GM19395 (cell line): ENCODE results near the gene CDH15.
"Not testable (repeated sequence)": the region's sequence is repeated elsewhere in the genome, so short reads cannot be mapped to it uniquely, and the experiment has no call there.

Source experiments
- ATAC-seq: cut with Tn5 transposase; IDR thresholded peaks from one replicate; pipeline ENCODE4 v1.9.1; 2021; ENCODE audit warnings: mild to moderate bottlenecking, moderate library complexity; ENCODE audit not compliant: unreplicated experiment

The CDH15 gene

DNA sequence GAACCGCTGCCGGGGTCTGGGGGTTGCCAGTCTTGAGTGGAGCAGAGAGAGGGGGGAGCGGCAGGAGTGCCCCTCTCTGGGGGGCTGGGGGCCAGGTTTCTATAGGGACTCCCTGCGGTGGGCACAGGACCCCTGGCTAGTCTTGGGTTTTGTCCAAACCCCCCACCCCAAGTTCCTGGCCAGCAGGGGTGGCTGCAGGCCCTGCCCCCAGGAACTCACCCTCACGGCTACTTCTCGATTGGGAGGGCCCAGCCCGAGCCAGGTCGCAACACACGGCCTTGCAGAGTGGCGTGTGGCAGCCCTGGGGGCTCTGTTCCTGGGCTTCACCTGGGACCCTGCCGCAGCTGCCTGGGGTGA, 601 bp downstream of the CDH15 start:
- no peak for ATAC-seq

DNA sequence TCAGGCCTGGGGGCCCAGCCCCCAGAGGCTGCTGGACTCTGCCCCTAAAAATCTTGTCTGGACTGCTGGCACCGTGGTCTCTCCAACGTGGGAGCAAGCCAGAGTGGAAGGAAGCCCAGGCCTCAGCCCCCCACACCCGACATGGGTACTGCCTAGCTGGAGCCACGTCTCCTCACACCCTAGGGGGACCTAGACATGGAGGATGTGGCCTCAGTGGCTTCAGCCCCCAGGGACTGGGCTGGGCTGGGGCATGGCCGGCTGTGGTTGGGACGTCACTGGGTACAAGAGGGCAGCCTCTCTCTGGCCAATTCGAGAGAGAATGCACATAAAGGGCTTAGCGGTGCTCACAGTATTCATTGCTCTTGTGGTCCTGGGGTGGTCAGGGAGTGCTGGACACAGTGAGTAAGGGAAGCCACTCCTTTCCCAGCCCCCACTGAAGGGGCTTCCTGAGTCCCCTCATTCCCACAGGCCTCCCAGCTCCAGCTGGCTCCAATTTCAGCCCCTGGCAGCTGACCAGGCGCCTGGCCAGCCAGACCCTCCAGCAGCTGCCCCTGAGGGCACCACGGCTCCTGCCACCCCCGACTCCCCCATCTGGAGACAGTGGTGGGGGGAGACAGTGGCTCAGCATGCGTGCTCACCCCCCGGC, 1.1 kb downstream of the CDH15 start:
- ATAC-seq, result no peak

DNA sequence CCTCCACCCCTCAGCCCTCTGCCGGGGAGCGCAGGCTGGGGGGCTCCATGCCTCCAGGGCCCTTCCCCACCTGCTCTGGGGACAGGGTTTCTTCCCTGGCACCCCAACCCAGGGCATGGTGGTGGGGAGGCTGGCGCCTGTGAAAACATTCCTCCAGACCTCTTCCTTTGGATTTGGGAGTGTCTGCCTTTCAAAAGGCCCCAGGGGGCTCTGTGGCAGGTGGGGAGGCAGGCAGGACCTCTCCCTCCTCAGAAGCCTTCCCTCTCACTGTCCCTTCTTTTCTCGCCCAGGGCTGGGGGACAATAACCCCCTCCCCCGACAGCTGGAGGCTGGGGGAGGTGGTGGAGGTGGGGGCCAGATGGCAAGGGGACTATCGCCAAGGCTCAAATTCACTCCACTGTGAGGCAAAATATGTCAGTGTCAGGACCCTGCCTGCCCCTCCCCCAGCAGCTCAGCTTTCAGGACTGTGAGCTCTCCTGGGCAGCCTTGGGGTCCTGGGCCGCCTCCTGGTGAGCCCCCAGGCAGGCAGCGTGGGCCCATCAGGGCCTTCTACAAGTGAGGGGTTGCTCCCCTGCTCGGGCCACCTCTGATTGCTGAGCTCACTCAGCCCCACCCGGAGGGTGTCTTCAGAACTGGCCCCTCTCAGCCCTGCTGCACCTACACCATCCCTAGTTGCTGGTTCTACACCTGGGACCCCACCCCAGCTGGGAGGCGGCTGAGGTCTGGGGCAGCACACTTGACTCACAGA, 1.8 kb downstream of the CDH15 start:
- ATAC-seq, result no peak

DNA sequence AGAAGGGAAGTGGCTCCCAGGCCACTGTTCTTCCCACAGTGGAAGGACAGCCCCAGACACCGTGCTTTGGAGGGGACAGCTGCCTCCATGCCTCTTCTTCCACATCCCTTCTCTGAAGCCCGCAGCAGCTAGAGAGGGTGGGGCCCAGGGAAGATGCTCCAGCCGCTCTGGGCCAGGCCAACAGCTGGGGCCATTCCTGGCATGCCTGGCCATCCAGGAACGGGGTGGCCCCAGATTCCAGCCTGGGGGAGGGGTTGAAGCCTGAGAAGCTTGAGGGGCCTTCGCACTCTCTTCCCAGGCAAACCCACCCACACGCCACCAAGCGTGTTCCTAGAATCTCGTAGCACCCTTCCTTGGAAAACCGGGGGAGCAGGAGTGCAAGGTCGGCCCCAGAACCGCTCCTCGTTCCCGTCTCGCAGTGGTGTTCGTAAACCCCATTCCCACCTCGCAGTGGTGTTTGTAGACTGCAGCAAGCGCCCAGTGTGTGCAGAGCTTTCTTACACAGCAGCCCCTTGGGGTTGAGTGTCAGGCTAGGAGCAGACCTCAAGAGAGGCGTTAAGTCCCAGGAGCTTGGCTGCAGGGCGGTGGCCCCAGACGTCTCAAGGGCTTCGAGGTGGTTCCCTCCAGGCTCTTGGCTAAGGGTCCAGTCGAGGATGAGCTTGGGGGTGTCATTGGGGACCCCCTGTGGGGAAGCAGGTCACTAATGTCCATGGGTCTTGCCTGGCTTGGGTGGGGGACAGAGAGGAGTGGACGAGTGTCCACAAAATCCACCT, 2.7 kb downstream of the CDH15 start:
- ATAC-seq, result no peak

DNA sequence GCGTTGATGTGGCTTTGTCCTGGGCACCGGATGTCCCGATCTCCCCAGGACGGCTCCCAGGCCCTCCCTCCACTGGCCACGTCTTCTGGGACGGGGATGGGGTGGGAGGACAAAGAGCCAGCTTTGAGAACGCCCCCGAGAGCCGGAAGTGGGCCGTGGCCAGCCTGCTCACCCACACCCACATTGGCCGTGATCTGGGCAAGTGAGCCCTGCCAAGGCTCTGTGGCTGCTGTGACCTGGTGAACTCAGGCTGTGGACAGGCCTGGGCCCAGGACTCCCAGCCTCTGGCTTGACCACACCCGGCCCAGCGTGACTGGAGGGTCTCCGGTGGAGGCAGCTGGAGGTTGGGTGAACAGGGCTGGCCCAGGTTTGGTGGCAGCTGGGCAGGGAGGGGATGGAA, 3.3 kb downstream of the CDH15 start:
- no peak for ATAC-seq

DNA sequence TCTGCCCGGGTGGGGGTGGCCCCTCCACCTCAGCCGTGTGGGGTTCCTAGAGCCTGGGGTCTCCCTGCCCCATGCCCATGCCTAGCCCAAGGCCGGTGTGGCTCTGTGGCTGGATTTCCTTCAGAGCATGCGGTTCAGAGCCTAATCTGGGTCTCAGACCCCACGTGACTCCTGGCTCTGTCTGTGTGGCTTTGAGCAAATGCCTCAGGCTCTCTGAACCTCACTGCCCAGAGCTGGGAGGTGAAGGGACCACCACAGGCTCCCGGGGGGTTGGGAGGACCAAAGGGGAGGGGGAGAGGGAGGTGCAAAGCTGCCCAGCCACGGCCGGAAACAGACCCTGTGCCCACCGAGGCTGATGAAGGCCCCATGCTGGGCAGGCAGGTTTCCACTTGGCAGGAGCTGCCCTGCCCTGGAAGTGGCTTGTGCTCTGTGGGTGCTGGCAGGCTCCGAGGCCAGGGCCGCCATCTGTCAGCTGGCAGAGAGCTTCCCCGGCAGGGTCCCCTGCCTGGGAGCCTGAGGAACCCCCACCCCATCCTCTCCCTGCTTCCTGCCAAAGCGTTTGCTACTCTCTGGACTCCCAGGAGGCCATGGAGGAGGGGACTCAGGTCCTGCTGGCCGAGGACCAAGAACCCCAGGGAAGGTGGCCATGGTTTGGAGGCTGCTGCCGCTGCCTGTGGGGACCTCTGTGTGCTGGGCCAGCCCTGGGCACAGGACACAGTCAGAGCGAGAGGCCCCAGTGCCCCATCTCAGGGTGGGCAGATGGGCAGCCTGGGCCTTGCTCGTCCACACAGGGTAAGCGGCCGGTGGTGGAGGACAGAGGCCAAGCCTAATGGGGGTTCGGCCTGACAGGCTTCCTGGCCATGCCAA, 4.0 kb downstream of the CDH15 start:
- no peak for ATAC-seq

DNA sequence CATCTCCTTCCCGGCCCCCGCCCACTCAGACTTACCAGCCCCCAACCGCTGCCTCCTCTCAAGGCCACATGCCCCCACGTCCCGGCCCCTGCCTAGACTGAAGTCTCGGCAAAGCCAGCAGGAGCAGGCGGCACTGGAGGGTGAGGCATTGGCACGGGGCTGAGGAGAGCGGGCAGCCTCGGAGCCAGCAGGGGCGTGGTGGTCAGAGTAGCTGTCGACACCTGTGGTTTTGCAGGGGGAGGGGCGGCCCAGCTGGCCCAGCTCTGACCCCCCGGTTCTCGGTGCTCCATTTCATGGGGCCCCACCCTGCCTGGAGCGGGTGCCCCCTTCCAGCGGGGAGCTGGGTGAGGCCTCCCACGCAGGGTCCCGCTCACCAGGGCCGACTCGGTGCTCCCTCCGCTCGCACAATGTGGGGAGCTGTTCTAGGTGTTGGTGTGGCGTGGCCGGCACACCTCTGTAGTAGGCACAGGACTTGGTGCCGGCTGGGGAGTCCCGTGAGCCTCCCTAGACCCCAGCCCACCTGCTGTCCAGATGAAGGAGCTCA, 4.7 kb downstream of the CDH15 start:
- no peak for ATAC-seq

DNA sequence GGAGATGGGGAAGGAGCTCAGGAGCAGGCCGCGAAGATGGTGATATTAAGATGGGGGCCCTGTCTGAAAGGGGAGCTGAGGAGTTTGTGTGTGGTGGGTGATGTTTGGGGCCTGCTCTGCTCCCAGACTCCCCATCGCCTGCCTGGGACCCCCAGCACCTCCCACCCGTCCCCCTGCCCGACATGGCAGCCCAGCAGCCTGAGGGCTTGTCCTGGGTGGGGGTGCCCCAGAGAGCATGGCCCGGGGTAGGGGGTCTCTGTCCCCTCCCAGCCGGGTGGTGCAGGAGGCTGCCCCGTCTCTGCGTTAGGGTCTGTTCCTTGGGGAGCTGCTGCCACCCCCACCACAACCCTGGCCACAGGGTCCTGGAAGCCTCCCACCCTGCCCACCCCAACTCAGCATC, 5.2 kb downstream of the CDH15 start:
- no peak for ATAC-seq

DNA sequence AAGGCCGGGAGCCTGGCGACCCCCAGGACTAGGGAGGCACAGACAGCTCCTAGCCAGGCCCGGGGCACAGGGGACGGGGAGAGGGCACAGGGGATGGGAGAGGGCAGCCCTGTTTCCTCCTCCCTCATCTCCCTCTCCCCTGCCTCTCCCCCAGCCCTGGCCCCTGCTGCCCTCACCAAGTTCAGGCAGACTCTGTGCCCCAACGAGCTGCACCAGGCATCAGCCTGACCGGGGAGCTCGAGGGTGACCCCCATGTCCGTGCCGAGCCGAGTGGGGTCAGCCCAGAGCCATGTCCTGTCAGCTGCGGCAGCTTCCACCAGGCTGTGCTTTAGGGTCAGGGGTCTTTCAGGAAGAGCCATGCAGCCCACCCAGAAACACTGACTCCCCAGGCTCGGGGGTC, 6.0 kb downstream of the CDH15 start:
- ATAC-seq, result no peak

DNA sequence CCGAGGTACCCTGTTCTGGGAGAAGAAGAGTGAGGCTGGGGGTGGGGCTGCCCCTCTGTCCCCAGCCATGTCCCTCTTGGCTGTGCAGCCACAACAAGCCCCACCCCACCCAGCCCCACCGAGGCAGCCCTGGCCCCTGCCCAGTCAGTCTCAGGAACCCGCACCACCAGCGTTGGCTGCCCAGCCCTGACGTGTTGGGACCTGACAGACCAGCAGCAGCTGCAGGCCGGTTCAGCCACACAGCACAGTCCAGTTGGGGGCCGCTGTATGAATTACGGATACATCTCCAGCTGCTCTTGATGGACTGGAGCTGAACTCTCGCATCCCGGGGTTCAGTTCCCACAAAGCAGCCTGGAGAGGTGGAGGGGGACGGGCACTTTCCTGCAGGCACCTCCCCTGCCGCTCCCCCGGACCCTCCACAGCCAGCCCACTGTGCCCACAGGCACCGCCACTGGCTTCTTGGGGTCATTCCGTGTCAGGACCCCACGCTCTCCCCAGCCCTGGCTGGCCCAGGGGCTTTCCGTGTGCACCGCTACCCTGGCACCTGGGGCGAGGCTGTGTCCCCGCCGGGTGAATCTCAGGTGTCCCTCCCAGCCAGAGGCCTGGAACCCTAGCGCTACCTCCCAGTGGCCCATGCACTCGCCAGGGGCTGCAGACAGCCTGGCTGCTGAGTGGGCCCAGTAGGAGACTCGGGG, 7.1 kb downstream of the CDH15 start:
- no peak for ATAC-seq

DNA sequence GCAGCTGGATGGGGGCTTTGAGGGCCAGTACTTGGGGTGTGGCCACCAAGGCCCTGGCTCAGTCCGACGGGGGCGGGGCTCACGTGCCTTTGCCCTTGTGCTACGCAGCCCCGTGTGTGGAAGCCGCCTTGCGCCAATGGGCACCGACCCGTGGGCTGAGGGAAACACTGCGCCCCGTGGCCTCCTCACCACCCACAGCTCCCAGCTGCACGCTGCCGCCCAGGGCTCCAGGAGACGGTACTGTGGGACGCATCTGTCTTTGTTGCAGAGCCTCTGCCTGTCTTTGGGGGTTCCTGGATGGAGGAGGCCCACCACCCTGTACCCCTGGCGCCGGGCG, 7.6 kb downstream of the CDH15 start:
- ATAC-seq, result no peak

DNA sequence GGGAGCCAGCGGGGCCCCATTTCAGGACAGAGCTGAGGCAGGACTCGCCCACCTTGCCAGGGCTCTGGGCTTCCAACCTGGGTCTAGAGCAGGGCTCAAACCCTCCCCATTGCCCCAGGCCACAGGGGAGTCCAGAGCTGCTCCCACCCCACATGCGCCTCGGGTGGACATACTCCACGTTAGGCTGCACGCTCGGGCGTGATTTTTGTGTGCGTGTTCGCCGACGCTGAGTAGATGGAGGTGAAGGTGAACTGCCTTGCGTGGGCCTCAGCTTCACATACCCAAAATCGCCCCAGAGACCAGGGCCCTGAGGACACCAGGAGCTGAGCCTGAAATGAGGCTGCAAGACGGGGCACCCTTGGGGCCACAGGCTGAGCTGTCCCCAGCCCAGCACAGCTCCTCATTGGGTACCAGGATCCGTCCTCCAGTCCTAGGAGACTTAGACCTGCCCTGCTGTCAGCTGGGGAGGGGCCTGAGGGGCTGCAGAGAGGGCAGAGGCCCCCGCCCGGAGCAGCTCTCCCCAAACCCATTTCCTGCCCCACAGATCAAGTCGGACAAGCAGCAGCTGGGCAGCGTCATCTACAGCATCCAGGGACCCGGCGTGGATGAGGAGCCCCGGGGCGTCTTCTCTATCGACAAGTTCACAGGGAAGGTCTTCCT, 8.2 kb downstream of the CDH15 start:
- ATAC-seq, result no peak

DNA sequence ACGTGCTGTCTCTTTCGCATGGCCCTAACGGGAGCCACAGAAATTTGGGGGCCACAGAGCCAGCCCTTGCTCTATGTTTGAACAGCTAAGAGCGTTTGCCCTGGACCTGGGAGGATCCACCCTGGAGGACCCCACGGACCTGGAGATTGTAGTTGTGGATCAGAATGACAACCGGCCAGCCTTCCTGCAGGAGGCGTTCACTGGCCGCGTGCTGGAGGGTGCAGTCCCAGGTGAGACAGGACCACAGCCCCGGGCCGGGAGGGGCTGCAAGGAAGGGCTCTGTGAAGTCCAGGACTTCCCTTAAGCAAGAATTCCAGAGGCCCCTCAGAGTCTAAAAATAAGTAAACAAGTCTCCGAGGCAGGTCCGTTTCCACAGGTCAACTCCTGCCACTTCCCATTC, 11.9 kb downstream of the CDH15 start:
- ATAC-seq, result no peak

DNA sequence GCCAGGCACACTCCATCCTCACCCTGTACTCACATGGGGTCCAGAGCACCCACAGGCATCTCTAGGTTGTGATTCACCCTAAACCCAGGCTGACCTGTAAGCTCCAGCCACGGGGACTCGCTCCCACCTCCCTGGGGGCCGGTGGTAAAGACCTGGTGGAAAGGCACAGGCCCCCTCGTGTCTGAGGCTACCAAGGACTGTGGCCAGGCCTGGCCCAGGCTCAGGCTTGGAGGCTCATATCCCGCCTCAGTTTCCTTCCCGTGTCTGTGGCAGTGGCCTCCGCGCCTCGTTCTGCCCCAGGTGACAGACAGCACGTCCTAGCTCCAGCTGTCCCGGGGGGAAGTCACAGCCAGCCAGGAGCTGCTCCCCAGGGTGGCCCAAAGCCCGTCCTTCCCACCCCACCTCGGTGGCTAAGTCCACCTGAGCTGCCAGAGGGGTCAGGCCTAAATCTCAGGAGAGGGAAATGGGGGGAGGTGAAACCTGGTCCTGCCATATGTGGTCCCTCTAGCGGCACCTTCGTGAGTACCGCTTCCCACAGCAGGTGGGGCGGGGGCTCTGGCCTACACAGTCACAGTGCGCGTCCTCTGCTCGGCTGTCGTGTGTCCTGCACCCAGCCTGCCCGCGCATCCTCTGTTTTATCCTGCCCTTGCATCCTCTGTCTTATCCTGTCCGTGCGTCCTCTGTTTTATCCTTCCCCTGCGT, 12.6 kb downstream of the CDH15 start:
- ATAC-seq, result no peak

DNA sequence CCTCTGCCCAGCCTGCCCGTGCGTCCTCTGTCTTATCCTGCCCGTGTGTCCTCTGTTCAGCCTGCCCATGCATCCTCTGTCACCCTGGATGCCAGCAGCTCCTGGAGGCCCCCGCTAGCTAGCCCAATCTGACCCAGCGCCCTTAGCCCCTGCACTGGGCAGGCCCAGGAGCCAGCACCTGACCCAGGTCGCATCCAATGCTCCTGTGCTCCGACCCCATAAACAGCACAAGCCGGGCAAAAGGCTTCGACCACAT, 13.1 kb downstream of the CDH15 start:
- no peak for ATAC-seq

DNA sequence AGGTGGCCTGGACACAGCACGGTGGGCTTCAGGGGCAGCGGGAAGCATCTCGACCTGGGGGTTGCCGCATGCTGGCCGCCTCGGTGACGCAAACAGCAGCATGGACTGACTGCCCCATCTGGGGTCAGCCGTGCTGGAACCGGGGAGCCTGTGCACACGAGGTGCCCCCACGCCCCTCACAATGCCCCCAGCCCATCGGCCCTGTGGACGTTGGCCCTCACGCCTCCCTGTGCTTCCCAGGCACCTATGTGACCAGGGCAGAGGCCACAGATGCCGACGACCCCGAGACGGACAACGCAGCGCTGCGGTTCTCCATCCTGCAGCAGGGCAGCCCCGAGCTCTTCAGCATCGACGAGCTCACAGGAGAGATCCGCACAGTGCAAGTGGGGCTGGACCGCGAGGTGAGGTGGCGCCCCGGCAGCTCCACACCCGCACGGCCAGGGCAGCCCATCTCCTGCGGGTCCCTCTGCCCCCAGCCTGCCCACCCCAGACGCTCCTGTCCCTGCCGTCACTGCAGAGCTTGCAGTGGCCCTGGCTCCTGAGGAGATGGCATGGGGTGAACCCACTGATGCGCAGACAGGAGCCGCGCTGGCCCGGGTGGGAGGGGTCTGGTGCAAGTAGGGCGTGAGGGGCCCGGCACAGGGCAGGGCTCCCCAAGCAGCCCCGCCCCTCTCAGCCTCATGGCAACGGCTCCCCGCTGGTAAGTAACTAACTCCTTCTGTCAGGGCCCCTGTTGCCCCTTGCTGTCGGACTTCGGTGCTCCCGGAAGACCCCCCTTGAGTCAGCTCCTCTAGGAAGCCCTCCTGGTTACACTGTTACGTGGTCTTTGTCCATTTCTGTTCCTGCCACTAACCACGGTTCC, 13.6 kb downstream of the CDH15 start:
- ATAC-seq, result no peak

DNA sequence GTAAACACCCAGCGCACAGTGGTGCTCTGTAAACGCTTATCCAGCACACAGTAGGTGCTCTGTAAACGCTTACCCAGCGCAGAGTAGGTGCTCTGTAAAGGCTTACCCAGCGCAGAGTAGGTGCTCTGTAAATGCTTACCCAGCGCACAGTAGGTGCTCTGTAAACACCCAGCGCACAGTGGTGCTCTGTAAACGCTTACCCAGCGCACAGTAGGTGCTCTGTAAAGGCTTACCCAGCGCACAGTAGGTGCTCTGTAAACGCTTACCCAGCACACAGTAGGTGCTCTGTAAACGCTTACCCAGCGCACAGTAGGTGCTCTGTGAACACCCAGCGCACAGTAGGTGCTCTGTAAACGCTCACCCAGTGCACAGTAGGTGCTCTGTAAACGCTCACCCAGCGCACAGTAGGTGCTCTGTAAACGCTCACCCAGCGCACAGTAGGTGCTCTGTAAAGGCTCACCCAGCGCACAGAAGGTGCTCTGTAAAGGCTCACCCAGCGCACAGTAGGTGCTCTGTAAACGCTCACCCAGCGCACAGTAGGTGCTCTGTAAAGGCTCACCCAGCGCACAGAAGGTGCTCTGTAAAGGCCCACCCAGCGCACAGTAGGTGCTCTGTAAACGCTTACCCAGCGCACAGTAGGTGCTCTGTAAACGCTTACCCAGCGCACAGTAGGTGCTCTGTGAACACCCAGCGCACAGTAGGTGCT, 14.5 kb downstream of the CDH15 start:
- ATAC-seq, result not testable (repeated sequence)

DNA sequence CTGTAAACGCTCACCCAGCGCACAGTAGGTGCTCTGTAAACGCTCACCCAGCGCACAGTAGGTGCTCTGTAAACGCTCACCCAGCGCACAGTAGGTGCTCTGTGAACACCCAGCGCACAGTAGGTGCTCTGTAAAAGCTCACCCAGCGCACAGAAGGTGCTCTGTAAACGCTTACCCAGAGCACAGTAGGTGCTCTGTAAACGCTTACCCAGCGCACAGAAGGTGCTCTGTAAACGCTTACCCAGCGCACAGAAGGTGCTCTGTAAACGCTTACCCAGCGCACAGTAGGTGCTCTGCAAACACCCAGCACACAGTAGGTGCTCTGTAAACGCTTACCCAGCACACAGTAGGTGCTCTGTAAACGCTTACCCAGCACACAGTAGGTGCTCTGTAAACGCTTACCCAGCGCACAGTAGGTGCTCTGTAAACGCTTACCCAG, 15.1 kb downstream of the CDH15 start:
- not testable (repeated sequence) for ATAC-seq
